Amniotic epithelial cell (primary cell): ENCODE data around the gene CENPX.

Source experiments
- DNase-seq: peaks from one replicate; pipeline ENCODE4 v3.0.0-alpha.2; 2010; ENCODE audit warnings: low read depth

Gene CENPX

GRCh38 chr17:82023447-82024241, 966 bp upstream of the CENPX start:
- DNase-seq: no peak

GRCh38 chr17:82022981-82023446, 336 bp upstream of the CENPX start, which contains the start of gene LRRC45:
TSS of gene LRRC45 (plus strand) at chr17:82023305. CDS start at chr17:82023644, 339 bp downstream.
- DNase-seq: peak; percentile 99

- no peak for DNase-seq
Observed at GRCh38 chr17:82021900-82022309, 773 bp downstream of the CENPX start.

GRCh38 chr17:82021107-82021899, 1.4 kb downstream of the CENPX start:
- peak; percentile 57 for DNase-seq

- DNase-seq: no peak
Observed at GRCh38 chr17:82020572-82021106, 2.0 kb downstream of the CENPX start.

GRCh38 chr17:82019690-82020571, 2.7 kb downstream of the CENPX start:
- DNase-seq: no peak

GRCh38 chr17:82018989-82019689, 3.5 kb downstream of the CENPX start:
- no peak for DNase-seq

GRCh38 chr17:82018152-82018988, 4.3 kb downstream of the CENPX start:
- DNase-seq: no peak

GRCh38 chr17:82017612-82018151, 5.0 kb downstream of the CENPX start:
- DNase-seq: no peak

GRCh38 chr17:82016875-82017459, 5.7 kb downstream of the CENPX start:
- DNase-seq: no peak

- no peak for DNase-seq
Observed at GRCh38 chr17:82016061-82016874, 6.4 kb downstream of the CENPX start.

- no peak for DNase-seq
Observed at GRCh38 chr17:82015311-82015971, 7.2 kb downstream of the CENPX start.

GRCh38 chr17:82014971-82015310, 7.7 kb downstream of the CENPX start:
- no peak for DNase-seq

- no peak for DNase-seq
Observed at GRCh38 chr17:82014432-82014831, 8.2 kb downstream of the CENPX start.

GRCh38 chr17:82013772-82014321, 8.8 kb downstream of the CENPX start:
- DNase-seq: no peak

- DNase-seq: no peak
Observed at GRCh38 chr17:82013341-82013740, 9.3 kb downstream of the CENPX start.

GRCh38 chr17:82012640-82013295, 9.9 kb downstream of the CENPX start:
- DNase-seq: no peak
